Activated naive CD4-positive, alpha-beta T cell treated with anti-CD3 and anti-CD28 coated beads for 36 hours (primary cell): Measurements from ENCODE around the gene WWC2. TPM values are rescaled to one million over a fixed set of nuclear protein-coding genes. Genes with fewer than 3 reads are reported as not detected.

Experiments used
- CTCF ChIA-PET: fragments of 350-600 bp; sonication (Branson Sonifier 250); formaldehyde crosslinking; loops from one replicate; lab custom pipeline; 2021; ENCODE audit warnings: antibody characterized with exemption; lab: Charles Lee
- DNase-seq: peaks from one replicate; pipeline ENCODE4 v3.0.0-alpha.2; 2020
- H3K27ac Mint-ChIP-seq: one replicate; pipeline ENCODE4 v1.8.0; 2021; ENCODE audit warnings: mild to moderate bottlenecking, mixed read lengths
- H3K27me3 Mint-ChIP-seq: one replicate; pipeline ENCODE4 v1.8.0; 2021; ENCODE audit warnings: low read depth, mixed read lengths
- H3K36me3 Mint-ChIP-seq: one replicate; pipeline ENCODE4 v1.8.0; 2021; ENCODE audit warnings: low read depth, mixed read lengths
- H3K4me1 Mint-ChIP-seq: one replicate; pipeline ENCODE4 v1.8.0; 2021; ENCODE audit warnings: low read depth, mixed read lengths
- H3K4me3 Mint-ChIP-seq: one replicate; pipeline ENCODE4 v1.8.0; 2021; ENCODE audit warnings: mild to moderate bottlenecking, moderate library complexity, mixed read lengths
- H3K9me3 Mint-ChIP-seq: one replicate; pipeline ENCODE4 v1.8.0; 2021; ENCODE audit warnings: mixed read lengths
- intact Hi-C: fragments of 100-400 bp; cut with micrococcal nuclease; formaldehyde crosslinking; loops from one replicate; pipeline ENCODE4 v1.15.1; 2023
- total RNA-seq, 2 experiments: library from RNA; stranded (reverse); gene quantifications; one replicate each; pipeline ENCODE4 v1.2.3, GENCODE V29; 2021

The WWC2 gene
- total RNA-seq, 2 experiments from 2014 or later: 6.7 to 10.0 TPM

GRCh38 chr4:183362036-183362435 is 263.0 kb downstream of the WWC2 start:
- H3K4me3 Mint-ChIP-seq: no peak overlapping the region
- H3K27me3 Mint-ChIP-seq: peaks cover 2% of the 10 kb centered on the region
- intact Hi-C loops: no loop called here
- H3K27ac Mint-ChIP-seq: no peak overlapping the region
- H3K4me1 Mint-ChIP-seq: no peaks in the 10 kb centered on the region
- H3K36me3 Mint-ChIP-seq: no peaks in the 10 kb centered on the region
- no peaks in the 10 kb centered on the region for H3K9me3 Mint-ChIP-seq
- CTCF ChIA-PET: no interaction called here
- DNase-seq: no peak

- H3K36me3 Mint-ChIP-seq: no peaks in the 10 kb centered on the region
- no peaks in the 10 kb centered on the region for H3K4me1 Mint-ChIP-seq
- intact Hi-C loops: no loop called here
- no peak overlapping the region for H3K4me3 Mint-ChIP-seq
- no peaks in the 10 kb centered on the region for H3K27me3 Mint-ChIP-seq
- no peaks in the 10 kb centered on the region for H3K9me3 Mint-ChIP-seq
- CTCF ChIA-PET: no interaction called here
- no peak for DNase-seq
- H3K27ac Mint-ChIP-seq: no peak overlapping the region
These were observed 264.0 kb downstream of the WWC2 start for GRCh38 chr4:183362916-183363542.

DNA sequence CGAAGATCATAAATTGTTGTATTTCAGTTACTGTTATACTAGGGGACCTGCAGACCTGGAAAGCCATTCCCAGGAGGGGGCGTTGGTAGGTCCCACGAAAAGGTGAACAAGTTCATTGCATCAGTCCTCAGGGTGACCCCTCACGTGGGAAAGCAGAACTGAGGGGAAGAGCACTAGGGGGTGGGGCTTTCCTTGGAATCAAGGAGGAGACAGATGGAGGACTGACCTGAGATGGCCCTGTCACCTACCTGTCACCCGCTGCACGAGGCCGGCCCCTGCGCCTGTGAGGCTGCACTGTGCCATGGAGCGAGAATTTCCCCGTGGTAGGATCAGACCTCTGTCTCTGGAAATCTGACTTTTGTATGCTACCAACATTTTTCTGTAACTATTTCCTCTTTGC is 265.0 kb downstream of the WWC2 start:
- no peak for DNase-seq
- Mint-ChIP-seq H3K36me3 (no peaks in the 10 kb centered on the region), H3K27me3 (no peaks in the 10 kb centered on the region), H3K4me1 (no peaks in the 10 kb centered on the region), H3K9me3 (no peaks in the 10 kb centered on the region), H3K27ac (no peak overlapping the region), H3K4me3 (no peak overlapping the region)
- intact Hi-C loops: no loop called here
- CTCF ChIA-PET: no interaction called here

- Mint-ChIP-seq H3K4me1 (no peaks in the 10 kb centered on the region), H3K27ac (no peak overlapping the region), H3K9me3 (no peaks in the 10 kb centered on the region), H3K4me3 (no peak overlapping the region), H3K27me3 (no peaks in the 10 kb centered on the region), H3K36me3 (no peaks in the 10 kb centered on the region)
- CTCF ChIA-PET: interaction anchor here (0.5 kb wide), 1 partner anchor 292 kb away, joined by 4 read pairs; no protein-coding TSS in a partner anchor
- no peak for DNase-seq
- intact Hi-C loops: no loop called here
These were observed 267.3 kb downstream of the WWC2 start for GRCh38 chr4:183366206-183366835.

DNA sequence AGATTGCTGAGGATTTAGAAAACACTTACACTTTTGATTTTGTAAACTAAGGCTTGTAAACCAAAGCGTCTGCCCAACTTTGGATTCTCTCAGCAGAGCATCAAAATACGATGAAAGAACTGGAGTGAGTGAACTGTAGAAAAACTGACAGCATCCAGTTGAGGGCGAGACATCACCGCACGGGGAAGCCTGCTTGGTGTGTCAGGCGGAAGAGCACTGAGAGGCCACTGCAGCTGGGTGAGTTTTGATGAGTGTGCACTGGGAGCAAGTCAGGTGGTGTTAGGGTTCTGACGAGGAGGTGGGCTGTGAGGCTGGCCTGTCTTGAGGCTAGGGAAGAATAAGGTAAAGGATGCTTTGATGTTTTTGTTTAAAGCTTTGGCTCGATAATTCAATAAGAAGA is 270.0 kb downstream of the WWC2 start:
- Mint-ChIP-seq H3K27me3 (no peaks in the 10 kb centered on the region), H3K4me3 (no peak overlapping the region), H3K27ac (no peak overlapping the region), H3K36me3 (no peaks in the 10 kb centered on the region), H3K9me3 (peaks cover 6% of the 10 kb centered on the region), H3K4me1 (no peaks in the 10 kb centered on the region)
- CTCF ChIA-PET: no interaction called here
- no peak for DNase-seq
- intact Hi-C loops: no loop called here

Other genes with a start within 250 kb of the WWC2 start
- 100 to 1,000 TPM; 137 to 152 TPM for gene DCTD, start 181.9 kb upstream of the WWC2 start, total RNA-seq
- gene CLDN22, start 221.0 kb downstream of the WWC2 start, total RNA-seq: not detected
- gene CLDN24, start 223.2 kb downstream of the WWC2 start, total RNA-seq: not detected